HK-2 (cell line): ENCODE results near the gene RUBCN.
"Not testable (repeated sequence)": the region's sequence is repeated elsewhere in the genome, so short reads cannot be mapped to it uniquely, and the experiment has no call there.

Source experiments
- DNase-seq: peaks from one replicate; pipeline ENCODE4 v3.0.0-alpha.2; 2018; ENCODE audit not compliant: unreplicated experiment

RUBCN gene

GRCh38 chr3:197685546-197685945, 51.2 kb downstream of the RUBCN start:
- DNase-seq: no peak

GRCh38 chr3:197683191-197683590, 53.5 kb downstream of the RUBCN start:
- DNase-seq: no peak

DNA sequence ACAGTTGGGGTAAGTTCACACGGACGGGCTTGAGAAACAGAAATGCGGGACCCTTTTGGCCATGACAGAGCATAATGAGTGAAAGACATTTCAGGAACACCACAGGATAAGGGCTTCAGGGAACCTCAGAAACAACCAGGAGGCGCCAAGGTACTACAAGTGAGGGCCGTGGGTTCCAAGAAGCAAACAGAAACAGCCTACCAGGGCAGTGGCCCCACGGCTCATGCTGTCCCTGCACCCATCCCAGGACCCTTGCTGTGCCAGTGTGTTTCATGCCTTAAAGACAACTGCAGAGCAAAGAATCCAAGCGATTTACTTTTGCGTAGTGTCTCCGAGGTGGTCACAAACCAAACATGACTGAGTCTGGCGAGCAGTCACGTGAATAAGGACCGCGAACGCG, 54.0 kb downstream of the RUBCN start:
- DNase-seq: no peak

DNA sequence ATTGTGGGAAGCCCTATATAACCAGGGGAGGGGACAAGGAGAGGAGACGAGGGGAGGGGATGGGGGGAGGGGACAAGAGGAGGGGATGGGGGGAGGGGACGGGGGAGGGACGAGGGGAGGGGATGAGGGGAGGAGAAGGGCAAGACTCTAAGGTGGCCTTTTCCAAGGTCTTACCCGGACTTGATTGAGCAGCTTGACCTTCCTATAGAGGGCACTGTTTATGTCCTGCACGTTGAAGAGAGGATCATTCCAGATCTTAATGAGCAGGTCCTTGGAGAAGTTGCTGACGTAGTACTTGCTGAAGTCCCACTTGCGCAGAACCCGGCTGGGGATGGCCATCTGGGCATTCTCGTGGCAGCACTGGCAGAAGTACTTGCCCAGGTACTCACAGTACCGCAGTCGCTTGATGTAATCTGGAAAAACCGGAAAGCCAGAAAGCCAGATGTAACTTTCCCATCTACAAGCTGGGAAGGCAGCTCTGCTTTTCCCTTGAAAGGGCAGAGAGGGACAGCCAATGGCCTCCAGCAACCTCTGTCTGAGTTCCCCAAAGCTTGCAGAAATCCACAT, 55.7 kb downstream of the RUBCN start:
- no peak for DNase-seq

DNA sequence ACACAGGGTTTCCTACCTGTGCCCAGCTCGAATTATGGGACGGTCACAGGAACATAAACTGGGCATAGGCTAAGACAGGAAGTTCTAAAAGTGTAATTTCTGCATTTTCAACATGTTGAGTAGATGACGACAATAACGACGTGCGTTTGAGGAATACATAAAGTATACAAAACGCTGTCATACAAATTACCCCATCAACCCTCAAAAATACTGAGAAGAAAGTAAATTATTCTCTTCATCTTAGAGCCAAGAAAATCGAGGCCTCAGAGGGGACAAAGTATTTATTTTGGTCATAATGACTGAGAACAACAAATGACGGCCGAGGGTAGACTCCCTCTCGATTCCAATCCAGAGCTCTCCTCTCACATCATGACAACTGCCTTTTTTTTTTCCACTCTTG, 60.8 kb downstream of the RUBCN start:
- no peak for DNase-seq

GRCh38 chr3:197675563-197675860, 61.2 kb downstream of the RUBCN start:
- DNase-seq: no peak

GRCh38 chr3:197674741-197675562, 61.8 kb downstream of the RUBCN start:
- no peak for DNase-seq

DNA sequence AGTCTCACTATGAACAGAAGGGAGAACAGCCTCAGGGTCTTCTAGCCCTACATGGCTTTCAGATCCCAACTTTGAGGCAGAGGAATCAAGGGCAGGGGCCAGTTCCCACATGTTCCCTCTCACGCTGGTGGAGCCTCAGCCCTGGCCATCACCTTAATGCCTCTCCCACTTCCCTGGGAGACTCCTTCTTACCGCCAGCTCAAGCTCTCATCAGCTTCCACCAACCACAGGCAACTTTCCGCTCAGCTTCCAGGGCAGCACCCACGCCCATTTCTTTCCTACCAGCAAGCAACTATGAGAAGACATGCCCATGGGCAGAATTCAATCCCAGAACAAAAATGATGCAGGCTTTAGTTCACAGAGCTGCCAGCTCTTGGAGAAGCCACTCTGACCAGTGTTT, 63.5 kb downstream of the RUBCN start:
- no peak for DNase-seq

DNA sequence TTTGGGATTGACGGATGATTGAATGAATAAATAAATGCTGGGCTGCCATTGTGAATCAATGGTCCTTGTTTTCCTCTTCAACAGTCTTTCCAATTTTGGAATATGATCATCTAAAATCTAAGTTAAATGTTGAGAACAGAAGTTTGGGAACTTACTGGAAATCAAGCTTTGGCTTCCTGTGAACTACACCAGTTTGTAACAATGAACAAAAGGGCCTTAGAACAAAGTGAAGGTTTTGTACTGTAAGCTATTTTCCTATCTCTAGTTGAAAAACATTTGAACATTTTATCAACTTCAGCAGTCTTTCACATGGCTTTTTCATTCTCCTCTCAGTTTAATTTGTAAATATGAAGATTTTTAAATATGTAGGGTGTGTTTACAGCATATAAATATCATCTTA, 66.3 kb downstream of the RUBCN start:
- no peak for DNase-seq

DNA sequence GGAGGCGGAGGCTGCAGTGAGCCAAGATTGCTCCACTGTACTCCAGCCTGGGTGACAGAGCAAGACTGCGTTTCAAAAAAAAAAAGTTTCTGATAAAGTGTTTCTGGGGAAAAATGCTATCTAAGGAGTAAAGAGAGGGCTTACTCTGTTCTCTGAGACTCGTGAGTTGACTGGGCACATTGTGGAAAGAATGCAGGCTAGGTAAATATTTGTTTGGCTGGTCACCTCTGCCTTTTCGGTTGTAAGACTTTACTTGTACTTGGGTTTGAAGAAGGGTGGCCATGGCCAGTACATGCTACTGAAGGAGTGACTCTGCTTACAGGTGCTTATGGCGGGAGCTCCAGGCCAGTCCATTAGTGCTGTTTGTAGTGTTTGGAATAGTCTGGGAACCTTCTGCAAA, 68.7 kb downstream of the RUBCN start:
- no peak for DNase-seq

GRCh38 chr3:197667293-197667692, 69.4 kb downstream of the RUBCN start:
- not testable (repeated sequence) for DNase-seq

DNA sequence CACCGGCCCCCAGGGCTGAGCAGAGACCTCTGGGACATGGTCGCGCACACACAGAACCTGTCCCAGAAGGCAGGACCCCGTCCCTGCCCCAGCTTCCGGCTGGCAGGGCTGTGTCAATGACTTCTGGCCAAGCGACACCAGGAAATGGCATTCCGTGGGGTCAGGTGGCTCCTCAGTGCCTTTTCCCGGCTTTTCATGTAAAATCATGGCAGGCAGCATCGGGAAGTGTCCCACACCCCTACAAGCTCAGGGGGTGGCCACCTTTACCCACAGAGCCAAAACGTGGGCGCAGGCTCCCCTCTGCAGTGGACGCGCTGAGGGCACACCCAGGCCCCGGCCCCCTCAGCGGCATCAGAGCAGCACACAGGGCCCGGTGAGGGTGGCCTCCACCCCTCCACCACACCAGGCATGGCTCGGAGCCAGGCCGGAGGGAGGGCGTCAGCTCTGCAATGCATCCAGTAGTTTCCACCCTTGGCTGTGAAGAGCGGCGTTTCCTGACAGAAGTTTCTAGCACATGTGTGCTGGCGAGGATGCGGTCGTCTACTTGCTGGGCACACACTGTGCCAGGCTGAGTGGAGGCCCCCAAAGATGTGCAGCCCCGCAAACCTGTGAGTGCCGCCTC, 70.4 kb downstream of the RUBCN start:
- not testable (repeated sequence) for DNase-seq

DNA sequence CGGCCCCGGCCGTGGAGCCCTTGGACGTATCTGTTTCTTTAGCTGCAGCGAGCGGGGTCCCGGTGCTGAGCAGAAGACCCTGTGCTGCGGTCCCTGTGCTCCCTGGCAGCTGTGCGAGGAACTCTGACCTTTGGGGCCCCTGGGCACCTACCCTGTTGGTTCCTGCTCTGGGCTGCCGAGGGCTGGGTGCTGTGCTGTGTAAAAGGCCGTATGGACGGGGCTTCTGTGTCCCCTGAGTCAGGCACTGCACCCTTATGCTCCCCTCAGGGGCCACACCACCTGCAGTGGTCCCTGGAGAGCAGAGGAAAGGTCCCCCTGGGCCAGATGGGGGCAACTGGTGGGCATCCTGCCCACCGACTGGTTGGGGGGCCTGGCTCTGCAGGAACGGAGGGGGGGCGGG, 71.2 kb downstream of the RUBCN start:
- not testable (repeated sequence) for DNase-seq

GRCh38 chr3:197665142-197665491, 71.6 kb downstream of the RUBCN start:
- not testable (repeated sequence) for DNase-seq

GRCh38 chr3:197664414-197665141, 72.1 kb downstream of the RUBCN start:
- not testable (repeated sequence) for DNase-seq

GRCh38 chr3:197663367-197664140, 73.2 kb downstream of the RUBCN start:
- not testable (repeated sequence) for DNase-seq

DNA sequence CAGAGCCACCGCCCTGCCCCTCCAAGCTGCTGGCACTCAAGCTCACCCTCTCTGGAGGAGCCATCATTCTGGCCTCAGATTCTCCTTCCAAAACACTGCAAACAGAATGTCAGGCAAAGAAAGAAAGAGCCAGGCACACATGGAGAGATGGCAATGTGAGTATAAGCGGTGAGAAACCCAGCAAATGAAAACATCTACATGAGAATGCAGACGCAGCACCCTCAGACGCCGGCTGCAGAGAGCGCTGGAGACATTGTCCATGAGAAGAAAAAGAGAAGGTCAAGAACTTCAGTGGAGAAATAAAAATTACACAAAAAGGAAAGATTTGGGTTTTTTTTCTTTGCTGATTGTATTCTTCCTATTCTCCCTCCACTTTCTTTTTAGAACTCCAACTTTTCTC, 74.4 kb downstream of the RUBCN start:
- not testable (repeated sequence) for DNase-seq

DNA sequence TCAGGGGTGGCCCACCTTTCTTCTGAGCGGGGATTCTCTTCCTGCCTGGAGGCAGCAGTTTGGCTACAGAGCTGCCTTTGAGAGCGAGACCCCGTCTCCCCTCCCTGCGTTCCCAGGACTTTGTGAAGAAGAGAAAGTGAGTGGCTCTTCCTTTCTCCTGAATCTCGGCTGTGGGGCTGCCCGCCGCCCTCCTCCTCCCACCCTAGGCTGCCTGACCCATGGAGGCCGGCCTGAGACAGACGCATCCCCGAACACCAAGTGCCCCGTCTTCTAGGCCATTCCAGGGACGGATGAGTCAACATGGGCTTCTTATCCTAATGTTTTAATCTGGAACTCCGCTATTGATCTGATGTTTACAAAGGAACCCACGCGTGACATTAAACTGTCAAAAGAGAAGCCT, 74.8 kb downstream of the RUBCN start:
- DNase-seq: not testable (repeated sequence)

GRCh38 chr3:197661234-197661834, 75.4 kb downstream of the RUBCN start:
- not testable (repeated sequence) for DNase-seq

GRCh38 chr3:197659701-197660100, 77.0 kb downstream of the RUBCN start:
- not testable (repeated sequence) for DNase-seq

GRCh38 chr3:197659144-197659543, 77.6 kb downstream of the RUBCN start:
- DNase-seq: not testable (repeated sequence)
